Effector memory CD8-positive, alpha-beta T cell (primary cell): ENCODE data around the gene CUBN.
"Not testable (repeated sequence)": the region's sequence is repeated elsewhere in the genome, so short reads cannot be mapped to it uniquely, and the experiment has no call there.

Source experiments
- ATAC-seq: fragments of 150-1000 bp; cut with Tn5 transposase; replicated peaks from 2 replicates; pipeline ENCODE4 v1.10.0; 2021; ENCODE audit warnings: mild to moderate bottlenecking, moderate library complexity
- DNase-seq, 3 experiments: peaks; one replicate each; pipeline ENCODE4 v3.0.0; 2021
- H3K27ac Mint-ChIP-seq, 2 donors: one replicate each; pipeline ENCODE4 v1.8.0; 2022; ENCODE audit warnings: mild to moderate bottlenecking in 2 of 2, mixed read lengths in 2 of 2, moderate library complexity in 2 of 2
- H3K27me3 Mint-ChIP-seq, 2 donors: one replicate each; pipeline ENCODE4 v1.8.0; 2022; ENCODE audit warnings: mixed read lengths in 2 of 2
- H3K36me3 Mint-ChIP-seq: one replicate; pipeline ENCODE4 v1.8.0; 2022; ENCODE audit warnings: mild to moderate bottlenecking, moderate library complexity, mixed read lengths; ENCODE audit not compliant: insufficient read depth
- H3K4me1 Mint-ChIP-seq, 2 donors: one replicate each; pipeline ENCODE4 v1.8.0; 2022; ENCODE audit warnings: low read depth in 2 of 2, mixed read lengths in 2 of 2
- H3K4me3 Mint-ChIP-seq, 2 donors: one replicate each; pipeline ENCODE4 v1.8.0; 2022; ENCODE audit warnings: mild to moderate bottlenecking in 2 of 2, mixed read lengths in 2 of 2, moderate library complexity in 2 of 2
- H3K9me3 Mint-ChIP-seq, 2 donors: one replicate each; pipeline ENCODE4 v1.8.0; 2022; ENCODE audit warnings: mixed read lengths in 2 of 2

The CUBN gene

GRCh38 chr10:17029239-17029580 lies 100.4 kb downstream of the CUBN start:
- Mint-ChIP-seq H3K4me1 (peaks cover 44 to 65% of the 10 kb centered on the region in 2 donors), H3K27me3 (no peaks in the 10 kb centered on the region), H3K9me3 (no peaks in the 10 kb centered on the region), H3K36me3 (peaks cover 30% of the 10 kb centered on the region), H3K27ac (peak overlapping the region; percentile 94 to 98), H3K4me3 (peak overlapping the region; percentile 62 to 77)
- no peak for DNase-seq
- ATAC-seq = no peak

GRCh38 chr10:17028798-17029197 lies 100.8 kb downstream of the CUBN start:
- Mint-ChIP-seq H3K4me3 (peak overlapping the region; percentile 62 to 77), H3K36me3 (peaks cover 32% of the 10 kb centered on the region), H3K9me3 (no peaks in the 10 kb centered on the region), H3K27me3 (no peaks in the 10 kb centered on the region), H3K4me1 (peaks cover 43 to 65% of the 10 kb centered on the region in 2 donors), H3K27ac (peak overlapping the region; percentile 94 to 98)
- no peak for DNase-seq
- ATAC-seq = no peak

GRCh38 chr10:17026686-17027485 lies 102.7 kb downstream of the CUBN start:
- peak overlapping the region; percentile 94 to 96 for H3K27ac Mint-ChIP-seq
- H3K9me3 Mint-ChIP-seq = no peaks in the 10 kb centered on the region
- DNase-seq (peak; percentile 58 to 64 (median 63)), ATAC-seq (peak; percentile 61)
- peak overlapping the region; percentile 60 to 76 for H3K4me3 Mint-ChIP-seq
- peaks cover 40 to 51% of the 10 kb centered on the region in 2 donors for H3K4me1 Mint-ChIP-seq
- no peaks in the 10 kb centered on the region for H3K27me3 Mint-ChIP-seq
- peaks cover 43% of the 10 kb centered on the region for H3K36me3 Mint-ChIP-seq

- H3K4me3 Mint-ChIP-seq = peak overlapping the region; percentile 51 to 55
- H3K27me3 Mint-ChIP-seq = no peaks in the 10 kb centered on the region
- ATAC-seq = no peak
- H3K4me1 Mint-ChIP-seq = peaks cover 36 to 47% of the 10 kb centered on the region in 2 donors
- no peaks in the 10 kb centered on the region for H3K9me3 Mint-ChIP-seq
- DNase-seq = peak; percentile 20 to 36 (median 29)
- peak overlapping the region; percentile 94 to 96 for H3K27ac Mint-ChIP-seq
- peaks cover 46% of the 10 kb centered on the region for H3K36me3 Mint-ChIP-seq
Observed at GRCh38 chr10:17025444-17026295, 103.9 kb downstream of the CUBN start.

DNA sequence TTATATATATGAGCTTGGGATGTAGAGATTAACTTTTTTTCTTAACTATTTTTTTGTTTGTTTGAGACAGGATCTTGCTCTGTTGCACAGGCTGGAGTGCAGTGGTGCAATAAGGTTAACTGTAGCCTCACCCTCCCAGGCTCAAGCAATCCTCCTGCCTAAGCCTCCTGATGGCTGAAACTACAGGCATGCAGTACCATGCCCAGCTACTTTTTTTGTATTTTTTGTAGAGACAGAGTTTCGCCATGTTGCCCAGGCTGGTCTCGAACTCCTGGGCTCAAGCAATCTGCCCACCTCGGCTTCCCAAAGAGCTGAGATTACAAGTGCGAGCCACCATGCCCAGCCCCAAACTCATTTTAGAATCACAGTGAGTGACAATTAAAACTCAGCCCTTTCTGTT lies 105.2 kb downstream of the CUBN start:
- Mint-ChIP-seq H3K36me3 (peaks cover 43% of the 10 kb centered on the region), H3K27ac (peak overlapping the region; percentile 94 to 96), H3K4me3 (peak overlapping the region; percentile 51 to 54), H3K9me3 (no peaks in the 10 kb centered on the region), H3K4me1 (peaks cover 37 to 44% of the 10 kb centered on the region in 2 donors), H3K27me3 (no peaks in the 10 kb centered on the region)
- no peak for DNase-seq
- ATAC-seq = no peak

DNA sequence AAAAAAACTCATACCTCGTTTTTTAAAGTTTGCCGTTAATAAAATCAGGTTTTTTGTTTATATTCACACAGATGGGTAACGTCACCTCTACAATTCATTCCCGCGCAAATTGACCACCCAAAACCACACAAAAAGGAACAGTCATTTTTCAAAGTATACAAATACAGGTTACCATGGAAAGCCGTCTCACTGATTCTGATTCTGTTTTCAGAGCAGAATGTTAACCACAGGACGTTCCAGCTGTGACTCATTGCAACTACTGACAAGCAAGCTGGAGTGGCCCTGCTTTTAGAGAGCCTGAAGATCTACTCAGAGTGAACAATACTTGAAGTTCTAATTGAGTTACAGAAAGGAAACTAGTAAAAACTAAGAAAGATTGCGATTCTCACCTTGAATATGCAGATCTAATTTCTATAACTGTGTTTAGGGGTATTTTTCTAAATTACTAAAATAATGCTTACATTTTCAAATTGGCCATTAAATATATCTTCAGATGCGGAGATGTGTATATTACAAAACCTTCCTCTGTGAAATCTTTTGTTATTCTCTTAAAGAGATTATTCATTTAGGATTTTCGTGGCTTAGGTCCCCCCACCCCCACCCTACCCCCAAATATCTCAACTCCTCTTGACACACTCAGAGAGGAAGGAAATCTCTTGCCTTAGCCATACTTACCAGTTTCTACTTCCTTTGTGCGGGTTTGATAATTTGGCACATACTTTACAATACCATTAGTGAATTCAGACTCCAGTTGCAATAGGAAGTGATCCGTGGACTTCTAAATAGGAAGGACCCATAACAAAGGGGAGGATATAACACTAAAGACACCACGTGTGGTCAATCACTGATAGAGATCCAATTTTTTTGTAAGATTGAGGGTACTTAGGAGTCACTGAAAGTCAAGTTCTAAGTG lies 106.0 kb downstream of the CUBN start:
- peaks cover 41% of the 10 kb centered on the region for H3K36me3 Mint-ChIP-seq
- no peaks in the 10 kb centered on the region for H3K9me3 Mint-ChIP-seq
- peak overlapping the region; percentile 51 to 53 for H3K4me3 Mint-ChIP-seq
- DNase-seq (peak; percentile 73 to 77 (median 74)), ATAC-seq (peak; percentile 78)
- peak overlapping the region; percentile 94 to 96 for H3K27ac Mint-ChIP-seq
- no peaks in the 10 kb centered on the region for H3K27me3 Mint-ChIP-seq
- H3K4me1 Mint-ChIP-seq = peaks cover 37 to 39% of the 10 kb centered on the region in 2 donors

GRCh38 chr10:17022896-17023295 lies 106.7 kb downstream of the CUBN start:
- H3K9me3 Mint-ChIP-seq = no peaks in the 10 kb centered on the region
- peaks cover 41% of the 10 kb centered on the region for H3K36me3 Mint-ChIP-seq
- no peaks in the 10 kb centered on the region for H3K27me3 Mint-ChIP-seq
- ATAC-seq (no peak), DNase-seq (no peak)
- H3K4me3 Mint-ChIP-seq = peak overlapping the region; percentile 51 to 53
- peaks cover 32 to 33% of the 10 kb centered on the region in 2 donors for H3K4me1 Mint-ChIP-seq
- H3K27ac Mint-ChIP-seq = peak overlapping the region; percentile 94 to 96

GRCh38 chr10:17022466-17022825 lies 107.2 kb downstream of the CUBN start:
- H3K27me3 Mint-ChIP-seq = no peaks in the 10 kb centered on the region
- H3K36me3 Mint-ChIP-seq = peaks cover 41% of the 10 kb centered on the region
- H3K27ac Mint-ChIP-seq = peak overlapping the region; percentile 94 to 96
- H3K4me1 Mint-ChIP-seq = peaks cover 32 to 33% of the 10 kb centered on the region in 2 donors
- H3K9me3 Mint-ChIP-seq = no peaks in the 10 kb centered on the region
- DNase-seq (no peak), ATAC-seq (no peak)
- no peak overlapping the region for H3K4me3 Mint-ChIP-seq

- H3K9me3 Mint-ChIP-seq = no peaks in the 10 kb centered on the region
- no peak for DNase-seq
- ATAC-seq = no peak
- H3K27me3 Mint-ChIP-seq = no peaks in the 10 kb centered on the region
- H3K36me3 Mint-ChIP-seq = peaks cover 38% of the 10 kb centered on the region
- no peak overlapping the region for H3K4me3 Mint-ChIP-seq
- H3K4me1 Mint-ChIP-seq = peaks cover 27 to 30% of the 10 kb centered on the region in 2 donors
- H3K27ac Mint-ChIP-seq = peak overlapping the region; percentile 94 to 96
Observed at GRCh38 chr10:17021656-17022465, 107.8 kb downstream of the CUBN start.

DNA sequence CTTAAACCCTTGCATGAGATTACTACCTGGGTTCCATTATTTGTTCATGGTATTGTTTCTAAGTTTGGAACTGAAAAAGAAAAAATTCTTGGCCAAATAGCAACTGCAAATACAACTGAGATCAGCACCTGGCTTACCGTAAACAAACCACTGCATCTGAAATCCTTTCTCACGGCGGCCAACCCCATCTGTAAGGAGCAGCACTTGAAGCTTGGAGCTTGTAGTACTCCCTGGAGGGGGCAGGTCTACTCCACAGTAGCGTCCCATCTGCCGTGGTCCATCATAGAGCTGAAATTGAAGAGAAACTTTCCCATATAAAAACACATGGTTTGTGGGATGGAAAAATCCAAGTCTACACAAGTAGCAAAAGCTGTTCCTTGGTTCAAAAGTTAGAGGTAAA lies 109.9 kb downstream of the CUBN start:
- no peak for DNase-seq
- H3K4me1 Mint-ChIP-seq = peaks cover 12 to 17% of the 10 kb centered on the region in 2 donors
- H3K36me3 Mint-ChIP-seq = peaks cover 20% of the 10 kb centered on the region
- no peak overlapping the region for H3K27ac Mint-ChIP-seq
- no peak for ATAC-seq
- no peak overlapping the region for H3K4me3 Mint-ChIP-seq
- H3K27me3 Mint-ChIP-seq = no peaks in the 10 kb centered on the region
- no peaks in the 10 kb centered on the region for H3K9me3 Mint-ChIP-seq

- H3K27me3 Mint-ChIP-seq, H3K4me3 Mint-ChIP-seq, ATAC-seq, DNase-seq, H3K36me3 Mint-ChIP-seq, H3K9me3 Mint-ChIP-seq: not testable (repeated sequence)
- Mint-ChIP-seq H3K4me1 (peaks cover 5 to 15% of the 10 kb centered on the region in 2 donors), H3K27ac (peak overlapping the region; percentile 7 to 55)
Observed at GRCh38 chr10:17013131-17013983, 116.3 kb downstream of the CUBN start.

GRCh38 chr10:17012731-17013130 lies 116.9 kb downstream of the CUBN start:
- not testable (repeated sequence) for DNase-seq, H3K27me3 Mint-ChIP-seq, H3K9me3 Mint-ChIP-seq, H3K36me3 Mint-ChIP-seq, H3K4me3 Mint-ChIP-seq, ATAC-seq
- peak overlapping the region; percentile 7 to 55 for H3K27ac Mint-ChIP-seq
- peaks cover 5 to 15% of the 10 kb centered on the region in 2 donors for H3K4me1 Mint-ChIP-seq
